ENCODE data around the gene RNF135. TPM values are rescaled to one million over a fixed set of nuclear protein-coding genes. Genes with fewer than 3 reads are reported as not detected.

The RNF135 gene
- total RNA-seq, 1 donor from 2014 or later, result 11.1 TPM

DNA sequence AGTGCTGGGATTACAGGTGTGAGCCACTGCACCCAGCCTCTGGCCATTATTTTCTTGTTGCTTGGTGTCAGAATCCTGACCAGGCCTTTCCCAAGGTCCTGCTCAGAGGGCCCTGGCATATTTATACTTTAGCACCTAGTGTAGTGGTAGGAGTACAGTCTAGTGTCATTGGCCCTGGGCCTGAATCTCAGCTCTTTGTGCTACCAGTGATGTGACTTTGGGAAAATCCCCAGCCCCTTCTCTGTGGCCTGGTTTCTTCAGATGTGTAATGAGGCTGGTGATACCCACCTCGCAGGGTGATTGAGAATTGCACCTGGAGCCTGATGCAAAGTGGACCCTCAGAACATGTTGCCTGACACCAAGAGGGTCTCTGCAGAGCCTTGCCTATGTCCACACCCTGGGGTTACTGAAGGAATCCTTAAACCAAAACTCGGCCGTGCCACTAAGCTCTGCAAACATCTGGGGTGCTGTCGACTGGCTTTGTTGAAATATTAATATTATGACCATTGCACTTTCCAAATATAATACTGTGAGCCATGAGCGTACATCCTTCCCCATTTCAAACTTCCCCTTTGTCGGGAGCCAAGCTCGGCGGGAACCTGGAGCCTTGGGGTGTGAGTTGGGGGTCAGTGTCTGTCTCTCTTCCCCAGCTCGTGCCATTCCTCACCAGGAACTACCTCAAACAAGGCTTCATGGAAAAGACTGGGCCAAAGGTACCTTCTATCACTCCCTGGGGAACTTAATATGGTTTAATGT lies 18.0 kb upstream of the RNF135 start:
- TF ChIP-seq, protein P1, sequence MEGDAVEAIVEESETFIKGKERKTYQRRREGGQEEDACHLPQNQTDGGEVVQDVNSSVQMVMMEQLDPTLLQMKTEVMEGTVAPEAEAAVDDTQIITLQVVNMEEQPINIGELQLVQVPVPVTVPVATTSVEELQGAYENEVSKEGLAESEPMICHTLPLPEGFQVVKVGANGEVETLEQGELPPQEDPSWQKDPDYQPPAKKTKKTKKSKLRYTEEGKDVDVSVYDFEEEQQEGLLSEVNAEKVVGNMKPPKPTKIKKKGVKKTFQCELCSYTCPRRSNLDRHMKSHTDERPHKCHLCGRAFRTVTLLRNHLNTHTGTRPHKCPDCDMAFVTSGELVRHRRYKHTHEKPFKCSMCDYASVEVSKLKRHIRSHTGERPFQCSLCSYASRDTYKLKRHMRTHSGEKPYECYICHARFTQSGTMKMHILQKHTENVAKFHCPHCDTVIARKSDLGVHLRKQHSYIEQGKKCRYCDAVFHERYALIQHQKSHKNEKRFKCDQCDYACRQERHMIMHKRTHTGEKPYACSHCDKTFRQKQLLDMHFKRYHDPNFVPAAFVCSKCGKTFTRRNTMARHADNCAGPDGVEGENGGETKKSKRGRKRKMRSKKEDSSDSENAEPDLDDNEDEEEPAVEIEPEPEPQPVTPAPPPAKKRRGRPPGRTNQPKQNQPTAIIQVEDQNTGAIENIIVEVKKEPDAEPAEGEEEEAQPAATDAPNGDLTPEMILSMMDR (IDR thresholded peaks at IDR 0.05; ENCODE audit: insufficient read depth, low read length, poor library complexity, severe bottlenecking), result no peak
- DNase-seq (ENCODE audit: low read depth), result no peak

DNA sequence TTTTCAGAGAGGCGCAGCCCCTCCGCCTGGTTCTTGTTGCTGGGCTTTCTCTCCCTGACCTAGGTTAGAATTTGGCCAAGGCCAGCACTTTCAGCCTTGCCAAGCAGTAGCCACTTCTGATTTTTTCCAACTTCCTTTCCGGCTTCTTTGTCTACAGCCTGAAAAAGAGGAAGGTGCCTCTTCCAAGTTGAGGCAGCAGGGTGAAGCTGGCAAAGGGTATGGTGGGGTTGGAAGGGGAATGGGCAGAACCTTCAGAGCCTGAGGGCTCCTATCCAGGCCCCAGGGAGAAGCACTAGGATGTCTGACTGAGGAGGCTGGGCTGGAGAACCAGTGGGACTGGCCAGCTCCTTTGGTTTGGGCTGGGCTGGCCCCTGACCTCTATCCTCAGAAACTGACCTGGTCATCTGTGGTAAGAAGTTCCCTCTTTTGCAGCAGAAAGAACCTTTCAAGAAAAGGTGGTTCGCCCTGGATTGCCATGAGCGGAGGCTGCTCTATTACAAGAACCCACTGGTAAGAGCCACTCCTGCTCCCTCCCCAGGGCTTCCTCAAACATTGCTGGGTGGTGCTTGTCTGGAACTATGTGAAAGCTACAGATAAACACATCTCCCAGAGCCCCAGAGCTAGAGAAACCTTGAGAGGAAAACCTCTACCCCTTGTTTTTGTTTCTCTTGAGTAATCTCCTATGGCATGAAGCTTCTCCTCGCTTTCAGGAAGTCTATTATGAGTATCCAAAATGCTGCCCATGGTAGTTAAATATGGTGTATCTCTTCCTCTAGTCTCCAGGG lies 16.6 kb upstream of the RNF135 start:
- no peak overlapping the region for H3K4me3 ChIP-seq (ENCODE audit: low read depth, low read length)
- H3K36me3 ChIP-seq (ENCODE audit: control insufficient read depth, insufficient read depth, low read length), result no peaks in the 10 kb centered on the region
- H3K27me3 ChIP-seq (ENCODE audit: control insufficient read depth, insufficient read depth, low read length), result no peaks in the 10 kb centered on the region
- no peak for DNase-seq (ENCODE audit: low read depth)
- TF ChIP-seq, protein P1 (IDR thresholded peaks at IDR 0.05; ENCODE audit: insufficient read depth, low read length, poor library complexity, severe bottlenecking), result no peak

More for the DNA sequence above, 18.0 kb upstream of the RNF135 start:
- H3K36me3 ChIP-seq (ENCODE audit: control insufficient read depth, insufficient read depth, low read length), result no peaks in the 10 kb centered on the region
- H3K4me3 ChIP-seq (ENCODE audit: low read depth, low read length), result no peak overlapping the region
- no peaks in the 10 kb centered on the region for H3K27me3 ChIP-seq (ENCODE audit: control insufficient read depth, insufficient read depth, low read length)

DNA sequence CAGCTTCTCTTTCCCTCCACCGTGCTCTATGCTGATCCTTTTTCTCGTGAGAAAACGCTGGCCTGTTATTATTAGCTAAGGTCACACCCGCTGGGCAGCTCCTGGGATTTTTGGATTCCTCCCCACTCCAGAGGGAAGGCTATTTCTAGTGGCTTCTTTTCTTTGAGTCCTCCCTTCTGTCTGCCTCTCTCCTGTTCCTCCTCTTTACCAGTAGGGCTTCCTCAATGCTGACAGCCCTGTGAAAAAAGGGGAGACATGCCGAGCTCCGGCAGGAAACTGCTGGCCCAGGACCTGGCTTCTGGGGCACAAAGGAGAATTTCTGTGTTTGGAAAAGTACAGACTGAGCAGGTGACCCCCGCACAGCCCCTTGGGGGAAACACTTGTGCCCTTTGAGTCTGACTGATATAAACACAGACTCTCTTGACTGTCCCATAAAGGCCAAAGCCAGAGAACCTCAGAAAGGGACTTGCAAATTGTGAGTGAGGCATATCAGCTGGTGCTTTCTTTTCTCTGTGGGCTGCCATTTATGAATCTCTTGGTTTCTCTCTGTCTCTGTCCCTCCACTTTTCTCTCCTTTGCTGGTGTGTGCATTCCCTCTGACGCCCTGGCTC lies 14.0 kb upstream of the RNF135 start:
- Histone ChIP-seq H3K36me3 (ENCODE audit: control insufficient read depth, insufficient read depth, low read length) (no peaks in the 10 kb centered on the region), H3K27me3 (ENCODE audit: control insufficient read depth, insufficient read depth, low read length) (no peaks in the 10 kb centered on the region), H3K4me3 (ENCODE audit: low read depth, low read length) (no peak overlapping the region)
- TF ChIP-seq, protein P1 (IDR thresholded peaks at IDR 0.05; ENCODE audit: insufficient read depth, low read length, poor library complexity, severe bottlenecking), result no peak
- no peak for DNase-seq (ENCODE audit: low read depth)

- TF ChIP-seq, protein P1 (IDR thresholded peaks at IDR 0.05; ENCODE audit: insufficient read depth, low read length, poor library complexity, severe bottlenecking), result no peak
- Histone ChIP-seq H3K36me3 (ENCODE audit: control insufficient read depth, insufficient read depth, low read length) (no peaks in the 10 kb centered on the region), H3K27me3 (ENCODE audit: control insufficient read depth, insufficient read depth, low read length) (no peaks in the 10 kb centered on the region), H3K4me3 (ENCODE audit: low read depth, low read length) (no peak overlapping the region)
- no peak for DNase-seq (ENCODE audit: low read depth)
These were observed 13.1 kb upstream of the RNF135 start for GRCh38 chr17:30957741-30958140.

DNA sequence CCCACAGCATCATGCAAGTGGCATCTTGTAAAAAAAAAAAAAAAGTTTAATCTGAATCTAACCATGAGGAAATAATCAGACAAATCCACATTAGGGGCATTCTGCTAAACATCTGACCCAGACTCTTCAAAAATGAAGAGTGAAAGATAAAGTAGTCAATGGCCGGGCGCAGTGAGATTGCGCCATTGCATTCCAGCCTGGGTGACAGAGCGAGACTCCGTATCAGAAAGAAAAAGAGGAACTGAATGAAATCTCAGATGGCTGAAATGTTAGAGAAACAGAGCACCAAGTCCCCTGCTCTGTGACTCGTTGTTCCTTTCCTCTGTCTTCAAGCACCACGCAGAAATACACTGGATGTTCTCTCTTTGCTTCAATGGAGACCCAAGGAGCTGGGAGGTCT lies 12.7 kb upstream of the RNF135 start:
- TF ChIP-seq, protein P1 (IDR thresholded peaks at IDR 0.05; ENCODE audit: insufficient read depth, low read length, poor library complexity, severe bottlenecking), result no peak
- H3K36me3 ChIP-seq (ENCODE audit: control insufficient read depth, insufficient read depth, low read length), result no peaks in the 10 kb centered on the region
- no peak overlapping the region for H3K4me3 ChIP-seq (ENCODE audit: low read depth, low read length)
- H3K27me3 ChIP-seq (ENCODE audit: control insufficient read depth, insufficient read depth, low read length), result no peaks in the 10 kb centered on the region
- DNase-seq (ENCODE audit: low read depth), result no peak

Data from kidney epithelial cell (primary cell).